ENCODE results near the gene NUDT3.

GRCh38 chr6:34362176-34362575 is 30.3 kb downstream of the NUDT3 start:
- TF ChIP-seq CTCF (conservative IDR thresholded peaks at IDR 0.05) (no peak), ZFX (IDR thresholded peaks at IDR 0.05) (no peak)
